WTC11 (cell line): ENCODE results near the gene MARK3. TPM values are rescaled to one million over a fixed set of nuclear protein-coding genes. Genes with fewer than 3 reads are reported as not detected.

ENCODE experiments used
- EMX1 ChIP-seq: fragments of 250-450 bp; sonication (Bioruptor Pico); IDR thresholded peaks from 2 replicates; pipeline ENCODE4 v1.8.0; 2021; ENCODE audit warnings: mild to moderate bottlenecking
- ESRRA ChIP-seq: sonication (generic); formaldehyde crosslinking; IDR thresholded peaks from 2 replicates; pipeline ENCODE4 v1.8.1; 2022; ENCODE audit warnings: mild to moderate bottlenecking, missing genetic modification reagents, borderline replicate concordance
- ETV6 ChIP-seq: sonication (generic); formaldehyde crosslinking; IDR thresholded peaks from 2 replicates; pipeline ENCODE4 v1.8.1; 2022; ENCODE audit warnings: mild to moderate bottlenecking, missing genetic modification reagents
- FOXK1 ChIP-seq: sonication (generic); formaldehyde crosslinking; IDR thresholded peaks from 2 replicates; pipeline ENCODE4 v1.8.0; 2022; ENCODE audit warnings: mild to moderate bottlenecking, moderate library complexity, missing genetic modification reagents
- GRHL2 ChIP-seq: fragments of 250-450 bp; sonication (Bioruptor Pico); IDR thresholded peaks from 2 replicates; pipeline ENCODE4 v1.8.0; 2022; ENCODE audit warnings: mild to moderate bottlenecking, moderate library complexity; ENCODE audit not compliant: insufficient replicate concordance, severe bottlenecking
- GTF2I ChIP-seq: fragments of 250-450 bp; sonication (Bioruptor Pico); conservative IDR thresholded peaks from 2 replicates; pipeline ENCODE4 v1.4.0; 2021; ENCODE audit warnings: mild to moderate bottlenecking
- JUN ChIP-seq: sonication (generic); formaldehyde crosslinking; IDR thresholded peaks from 2 replicates; pipeline ENCODE4 v1.8.0; 2023; ENCODE audit warnings: mild to moderate bottlenecking, missing genetic modification reagents
- MXD4 ChIP-seq: fragments of 250-450 bp; sonication (Bioruptor Pico); IDR thresholded peaks from 2 replicates; pipeline ENCODE4 v1.8.0; 2021; ENCODE audit warnings: mild to moderate bottlenecking, moderate library complexity, borderline replicate concordance
- NR1H2 ChIP-seq: sonication (generic); formaldehyde crosslinking; IDR thresholded peaks from 2 replicates; pipeline ENCODE4 v1.9.0; 2021; ENCODE audit warnings: mild to moderate bottlenecking, moderate library complexity, missing genetic modification reagents
- NR2C2 ChIP-seq: sonication (generic); formaldehyde crosslinking; IDR thresholded peaks from 2 replicates; pipeline ENCODE4 v1.8.0; 2022; ENCODE audit warnings: mild to moderate bottlenecking, missing genetic modification reagents
- OVOL2 ChIP-seq: fragments of 250-450 bp; sonication (Bioruptor Pico); IDR thresholded peaks from 2 replicates; pipeline ENCODE4 v1.9.0; 2021; ENCODE audit warnings: mild to moderate bottlenecking, borderline replicate concordance
- PREB ChIP-seq: sonication (generic); formaldehyde crosslinking; IDR thresholded peaks from 2 replicates; pipeline ENCODE4 v1.8.1; 2022; ENCODE audit warnings: mild to moderate bottlenecking, missing genetic modification reagents, moderate library complexity, borderline replicate concordance
- SOX15 ChIP-seq: fragments of 250-450 bp; sonication (Bioruptor Pico); IDR thresholded peaks from 2 replicates; pipeline ENCODE4 v1.9.0; 2021; ENCODE audit warnings: mild to moderate bottlenecking
- TCF7 ChIP-seq: sonication (generic); formaldehyde crosslinking; IDR thresholded peaks from 2 replicates; pipeline ENCODE4 v1.8.0; 2022; ENCODE audit warnings: mild to moderate bottlenecking, low read depth, missing genetic modification reagents, moderate library complexity
- TEAD1 ChIP-seq: sonication (generic); formaldehyde crosslinking; IDR thresholded peaks from 2 replicates; pipeline ENCODE4 v1.8.0; 2022; ENCODE audit warnings: mild to moderate bottlenecking, missing genetic modification reagents
- ZNF121 ChIP-seq: sonication (generic); formaldehyde crosslinking; IDR thresholded peaks from 2 replicates; pipeline ENCODE4 v1.8.0; 2023; ENCODE audit warnings: missing genetic modification reagents
- ZNF138 ChIP-seq: sonication (generic); formaldehyde crosslinking; conservative IDR thresholded peaks from 2 replicates; pipeline ENCODE4 v1.8.1; 2022; ENCODE audit warnings: mild to moderate bottlenecking, moderate library complexity, missing genetic modification reagents
- ZNF232 ChIP-seq: sonication (generic); formaldehyde crosslinking; IDR thresholded peaks from 2 replicates; pipeline ENCODE4 v1.8.0; 2022; ENCODE audit warnings: mild to moderate bottlenecking, missing genetic modification reagents
- ZNF263 ChIP-seq: sonication (generic); formaldehyde crosslinking; IDR thresholded peaks from 2 replicates; pipeline ENCODE4 v1.8.1; 2022; ENCODE audit warnings: low read depth, mild to moderate bottlenecking, moderate library complexity, missing genetic modification reagents
- ZNF416 ChIP-seq: fragments of 250-450 bp; sonication (Bioruptor Pico); IDR thresholded peaks from 2 replicates; pipeline ENCODE4 v1.9.0; 2021; ENCODE audit warnings: mild to moderate bottlenecking, inconsistent platforms
- ZNF425 ChIP-seq: fragments of 250-450 bp; sonication (Bioruptor Pico); conservative IDR thresholded peaks from 2 replicates; pipeline ENCODE4 v1.9.0; 2021; ENCODE audit warnings: mild to moderate bottlenecking
- total RNA-seq: library from RNA; stranded (reverse); gene quantifications from 3 replicates; pipeline ENCODE4 v1.2.3, GENCODE V29; 2021
- TF ChIP-seq, protein P1 (sequence below): fragments of 250-450 bp; sonication (Bioruptor Pico); IDR thresholded peaks from 2 replicates; pipeline ENCODE4 v1.9.0; 2021; ENCODE audit warnings: mild to moderate bottlenecking
- TF ChIP-seq, protein P2 (sequence below): sonication (generic); formaldehyde crosslinking; IDR thresholded peaks from 2 replicates; pipeline ENCODE4 v1.8.0; 2023; ENCODE audit warnings: missing genetic modification reagents
- TF ChIP-seq, protein P3 (sequence below): sonication (generic); formaldehyde crosslinking; IDR thresholded peaks from 2 replicates; pipeline ENCODE4 v1.8.1; 2022; ENCODE audit warnings: mild to moderate bottlenecking, moderate library complexity, missing genetic modification reagents
- TF ChIP-seq, protein P4 (sequence below): fragments of 250-450 bp; sonication (Bioruptor Pico); IDR thresholded peaks from 2 replicates; pipeline ENCODE4 v2.1.2; 2022; ENCODE audit warnings: mild to moderate bottlenecking, moderate library complexity
- TF ChIP-seq, protein P5 (sequence below): sonication (generic); formaldehyde crosslinking; IDR thresholded peaks from 2 replicates; pipeline ENCODE4 v1.8.1; 2023; ENCODE audit warnings: mild to moderate bottlenecking, missing genetic modification reagents
- TF ChIP-seq, protein P6 (sequence below): sonication (generic); formaldehyde crosslinking; IDR thresholded peaks from 2 replicates; pipeline ENCODE4 v1.8.1; 2022; ENCODE audit warnings: missing genetic modification reagents, borderline replicate concordance
- TF ChIP-seq, protein P7 (sequence below): sonication (generic); formaldehyde crosslinking; IDR thresholded peaks from 2 replicates; pipeline ENCODE4 v1.8.0; 2022; ENCODE audit warnings: mild to moderate bottlenecking, missing genetic modification reagents

MARK3 gene
- total RNA-seq, 1 experiment from 2014 or later = 93.7 TPM

GRCh38 chr14:103546652-103547454 is 161.6 kb downstream of the MARK3 start (continued):
- TF ChIP-seq, protein P1, sequence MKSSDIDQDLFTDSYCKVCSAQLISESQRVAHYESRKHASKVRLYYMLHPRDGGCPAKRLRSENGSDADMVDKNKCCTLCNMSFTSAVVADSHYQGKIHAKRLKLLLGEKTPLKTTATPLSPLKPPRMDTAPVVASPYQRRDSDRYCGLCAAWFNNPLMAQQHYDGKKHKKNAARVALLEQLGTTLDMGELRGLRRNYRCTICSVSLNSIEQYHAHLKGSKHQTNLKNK = no peak
- no peak for TF ChIP-seq ZNF232 (CRISPR knock-in tag)
- TF ChIP-seq TEAD1 (CRISPR knock-in tag) = no peak
- peak; percentile 44; the same call in 1 of the 2 replicates for TF ChIP-seq ZNF121 (CRISPR knock-in tag)
- TF ChIP-seq TCF7 (CRISPR knock-in tag) = no peak
- TF ChIP-seq, protein P2, sequence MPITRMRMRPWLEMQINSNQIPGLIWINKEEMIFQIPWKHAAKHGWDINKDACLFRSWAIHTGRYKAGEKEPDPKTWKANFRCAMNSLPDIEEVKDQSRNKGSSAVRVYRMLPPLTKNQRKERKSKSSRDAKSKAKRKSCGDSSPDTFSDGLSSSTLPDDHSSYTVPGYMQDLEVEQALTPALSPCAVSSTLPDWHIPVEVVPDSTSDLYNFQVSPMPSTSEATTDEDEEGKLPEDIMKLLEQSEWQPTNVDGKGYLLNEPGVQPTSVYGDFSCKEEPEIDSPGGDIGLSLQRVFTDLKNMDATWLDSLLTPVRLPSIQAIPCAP (CRISPR knock-in tag) = no peak
- no peak for TF ChIP-seq ZNF416
- TF ChIP-seq, protein P3, sequence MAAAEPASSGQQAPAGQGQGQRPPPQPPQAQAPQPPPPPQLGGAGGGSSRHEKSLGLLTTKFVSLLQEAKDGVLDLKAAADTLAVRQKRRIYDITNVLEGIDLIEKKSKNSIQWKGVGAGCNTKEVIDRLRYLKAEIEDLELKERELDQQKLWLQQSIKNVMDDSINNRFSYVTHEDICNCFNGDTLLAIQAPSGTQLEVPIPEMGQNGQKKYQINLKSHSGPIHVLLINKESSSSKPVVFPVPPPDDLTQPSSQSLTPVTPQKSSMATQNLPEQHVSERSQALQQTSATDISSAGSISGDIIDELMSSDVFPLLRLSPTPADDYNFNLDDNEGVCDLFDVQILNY = no peak
- TF ChIP-seq, protein P4, sequence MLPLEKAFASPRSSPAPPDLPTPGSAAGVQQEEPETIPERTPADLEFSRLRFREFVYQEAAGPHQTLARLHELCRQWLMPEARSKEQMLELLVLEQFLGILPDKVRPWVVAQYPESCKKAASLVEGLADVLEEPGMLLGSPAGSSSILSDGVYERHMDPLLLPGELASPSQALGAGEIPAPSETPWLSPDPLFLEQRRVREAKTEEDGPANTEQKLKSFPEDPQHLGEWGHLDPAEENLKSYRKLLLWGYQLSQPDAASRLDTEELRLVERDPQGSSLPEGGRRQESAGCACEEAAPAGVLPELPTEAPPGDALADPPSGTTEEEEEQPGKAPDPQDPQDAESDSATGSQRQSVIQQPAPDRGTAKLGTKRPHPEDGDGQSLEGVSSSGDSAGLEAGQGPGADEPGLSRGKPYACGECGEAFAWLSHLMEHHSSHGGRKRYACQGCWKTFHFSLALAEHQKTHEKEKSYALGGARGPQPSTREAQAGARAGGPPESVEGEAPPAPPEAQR (CRISPR knock-in tag) = no peak
- TF ChIP-seq GRHL2 = no peak
- TF ChIP-seq NR1H2 (CRISPR knock-in tag) = no peak
- no peak for TF ChIP-seq FOXK1
- no peak for TF ChIP-seq ZNF425 (CRISPR knock-in tag)
- TF ChIP-seq ESRRA (CRISPR knock-in tag) = peak; percentile 56; the same call in 1 of the 2 replicates
- TF ChIP-seq, protein P5, sequence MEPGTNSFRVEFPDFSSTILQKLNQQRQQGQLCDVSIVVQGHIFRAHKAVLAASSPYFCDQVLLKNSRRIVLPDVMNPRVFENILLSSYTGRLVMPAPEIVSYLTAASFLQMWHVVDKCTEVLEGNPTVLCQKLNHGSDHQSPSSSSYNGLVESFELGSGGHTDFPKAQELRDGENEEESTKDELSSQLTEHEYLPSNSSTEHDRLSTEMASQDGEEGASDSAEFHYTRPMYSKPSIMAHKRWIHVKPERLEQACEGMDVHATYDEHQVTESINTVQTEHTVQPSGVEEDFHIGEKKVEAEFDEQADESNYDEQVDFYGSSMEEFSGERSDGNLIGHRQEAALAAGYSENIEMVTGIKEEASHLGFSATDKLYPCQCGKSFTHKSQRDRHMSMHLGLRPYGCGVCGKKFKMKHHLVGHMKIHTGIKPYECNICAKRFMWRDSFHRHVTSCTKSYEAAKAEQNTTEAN (CRISPR knock-in tag) = no peak
- TF ChIP-seq OVOL2 (CRISPR knock-in tag) = no peak
- TF ChIP-seq, protein P6, sequence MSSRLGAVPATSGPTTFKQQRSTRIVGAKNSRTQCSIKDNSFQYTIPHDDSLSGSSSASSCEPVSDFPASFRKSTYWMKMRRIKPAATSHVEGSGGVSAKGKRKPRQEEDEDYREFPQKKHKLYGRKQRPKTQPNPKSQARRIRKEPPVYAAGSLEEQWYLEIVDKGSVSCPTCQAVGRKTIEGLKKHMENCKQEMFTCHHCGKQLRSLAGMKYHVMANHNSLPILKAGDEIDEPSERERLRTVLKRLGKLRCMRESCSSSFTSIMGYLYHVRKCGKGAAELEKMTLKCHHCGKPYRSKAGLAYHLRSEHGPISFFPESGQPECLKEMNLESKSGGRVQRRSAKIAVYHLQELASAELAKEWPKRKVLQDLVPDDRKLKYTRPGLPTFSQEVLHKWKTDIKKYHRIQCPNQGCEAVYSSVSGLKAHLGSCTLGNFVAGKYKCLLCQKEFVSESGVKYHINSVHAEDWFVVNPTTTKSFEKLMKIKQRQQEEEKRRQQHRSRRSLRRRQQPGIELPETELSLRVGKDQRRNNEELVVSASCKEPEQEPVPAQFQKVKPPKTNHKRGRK (CRISPR knock-in tag) = no peak
- TF ChIP-seq PREB (CRISPR knock-in tag) = no peak
- TF ChIP-seq SOX15 (CRISPR knock-in tag) = no peak
- no peak for TF ChIP-seq MXD4 (CRISPR knock-in tag)
- TF ChIP-seq GTF2I = no peak
- no peak for TF ChIP-seq ETV6 (CRISPR knock-in tag)
- TF ChIP-seq, protein P7, sequence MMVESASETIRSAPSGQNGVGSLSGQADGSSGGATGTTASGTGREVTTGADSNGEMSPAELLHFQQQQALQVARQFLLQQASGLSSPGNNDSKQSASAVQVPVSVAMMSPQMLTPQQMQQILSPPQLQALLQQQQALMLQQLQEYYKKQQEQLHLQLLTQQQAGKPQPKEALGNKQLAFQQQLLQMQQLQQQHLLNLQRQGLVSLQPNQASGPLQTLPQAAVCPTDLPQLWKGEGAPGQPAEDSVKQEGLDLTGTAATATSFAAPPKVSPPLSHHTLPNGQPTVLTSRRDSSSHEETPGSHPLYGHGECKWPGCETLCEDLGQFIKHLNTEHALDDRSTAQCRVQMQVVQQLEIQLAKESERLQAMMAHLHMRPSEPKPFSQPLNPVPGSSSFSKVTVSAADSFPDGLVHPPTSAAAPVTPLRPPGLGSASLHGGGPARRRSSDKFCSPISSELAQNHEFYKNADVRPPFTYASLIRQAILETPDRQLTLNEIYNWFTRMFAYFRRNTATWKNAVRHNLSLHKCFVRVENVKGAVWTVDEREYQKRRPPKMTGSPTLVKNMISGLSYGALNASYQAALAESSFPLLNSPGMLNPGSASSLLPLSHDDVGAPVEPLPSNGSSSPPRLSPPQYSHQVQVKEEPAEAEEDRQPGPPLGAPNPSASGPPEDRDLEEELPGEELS (CRISPR knock-in tag) = 0 out of 2 replicates have a peak, but pooled peaks have one; percentile 21
- no peak for TF ChIP-seq NR2C2 (CRISPR knock-in tag)
- no peak for TF ChIP-seq JUN
- TF ChIP-seq EMX1 = no peak
- TF ChIP-seq ZNF138 = no peak
- TF ChIP-seq ZNF263 (CRISPR knock-in tag) = no peak
